Measurements from ENCODE around the gene PCBP3.
"Not testable (repeated sequence)": the region's sequence is repeated elsewhere in the genome, so short reads cannot be mapped to it uniquely, and the experiment has no call there.

PCBP3 gene

DNA sequence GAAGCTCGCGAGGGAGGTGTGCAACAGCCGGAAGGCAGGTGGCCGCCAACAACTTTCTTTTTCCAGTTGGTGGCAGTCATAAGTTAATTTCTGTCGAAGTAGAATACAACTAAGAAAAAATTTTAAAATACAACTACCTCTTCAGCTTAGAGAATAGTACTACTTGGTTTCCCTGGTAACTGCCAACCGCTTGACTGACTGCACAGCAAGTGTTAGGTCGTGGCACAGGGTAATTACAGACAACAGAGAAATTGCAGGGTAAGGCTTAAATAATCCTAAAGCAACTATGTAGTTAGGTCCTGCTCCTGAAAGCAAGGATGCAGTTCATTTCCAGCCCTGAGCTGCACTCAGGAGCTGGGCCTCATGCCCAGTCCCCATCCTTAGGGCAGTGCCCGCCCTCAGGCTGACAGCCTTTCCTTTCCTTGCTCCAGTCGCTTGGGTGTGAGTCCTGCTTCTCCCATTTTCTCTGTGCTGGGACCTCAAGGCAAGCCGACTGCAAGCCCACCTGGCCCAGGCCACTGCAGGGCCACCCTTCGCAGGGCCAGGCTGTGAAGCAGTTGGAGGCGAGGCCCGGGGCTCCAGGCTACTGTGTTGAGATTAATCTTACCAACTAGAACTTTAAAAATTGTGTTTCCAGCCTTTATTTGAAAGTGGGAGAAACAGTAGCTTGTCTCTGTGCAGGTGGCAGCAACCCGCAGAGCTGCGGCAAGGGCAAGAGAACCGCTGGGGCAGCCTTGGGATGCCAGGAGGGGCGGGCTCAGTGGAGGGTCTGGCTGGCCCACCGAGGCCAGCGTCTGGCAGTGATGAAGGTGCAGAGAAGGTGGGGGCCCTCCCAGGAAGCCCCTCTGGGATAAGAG, 148.3 kb downstream of the PCBP3 start:
- DNase-seq: no peak

DNA sequence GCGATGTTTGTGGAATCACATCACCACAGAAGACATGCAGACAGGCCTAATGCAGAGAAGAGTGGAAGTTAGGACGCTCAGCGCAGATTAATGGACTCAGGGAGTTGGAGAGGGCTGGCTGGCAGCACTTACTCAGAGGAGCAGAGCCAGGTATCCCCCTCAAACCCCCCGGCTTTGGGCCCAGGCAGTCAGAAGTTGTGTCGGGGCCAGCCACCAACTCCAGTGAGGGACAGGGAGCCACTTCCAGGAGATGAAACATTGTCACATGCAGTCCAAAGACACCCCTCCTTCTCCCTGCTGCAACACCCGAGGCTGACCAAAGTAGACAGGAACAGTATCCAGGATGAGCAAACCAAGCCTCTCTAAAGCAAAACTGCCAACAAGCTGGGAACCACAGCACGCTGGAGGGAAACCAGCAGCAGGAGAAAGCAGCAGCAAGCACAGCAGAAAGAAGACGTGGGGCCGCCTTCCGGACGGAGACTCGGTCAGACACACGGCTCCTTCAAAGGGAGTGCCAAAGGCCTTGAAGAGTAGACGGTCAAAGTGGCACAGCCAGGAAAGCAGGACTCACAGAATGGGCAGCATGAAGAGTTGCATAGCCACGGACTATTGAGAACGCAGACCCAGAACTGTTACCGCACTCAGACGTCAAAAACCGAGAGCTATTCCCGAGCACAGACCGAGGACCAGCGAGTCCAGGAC, 149.3 kb downstream of the PCBP3 start:
- no peak for DNase-seq

DNA sequence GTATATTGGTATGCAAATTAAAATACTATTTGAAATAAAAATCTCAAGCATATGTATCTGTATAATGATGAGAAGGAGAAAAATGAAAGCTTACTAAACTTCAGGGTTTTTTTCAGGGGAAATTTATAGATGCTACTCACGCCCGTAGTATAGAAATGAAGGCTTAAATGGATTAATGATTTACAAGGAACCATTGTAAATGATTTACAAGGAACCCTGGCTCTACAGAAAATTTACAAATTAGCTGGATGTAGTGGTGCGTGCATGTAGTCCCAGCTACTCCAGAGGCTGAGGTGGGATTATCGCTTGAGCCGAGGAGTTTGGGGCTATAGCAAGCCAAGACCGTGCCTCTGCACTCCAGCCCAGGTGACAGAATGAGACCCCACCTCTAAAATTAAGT, 150.5 kb downstream of the PCBP3 start:
- no peak for DNase-seq

DNA sequence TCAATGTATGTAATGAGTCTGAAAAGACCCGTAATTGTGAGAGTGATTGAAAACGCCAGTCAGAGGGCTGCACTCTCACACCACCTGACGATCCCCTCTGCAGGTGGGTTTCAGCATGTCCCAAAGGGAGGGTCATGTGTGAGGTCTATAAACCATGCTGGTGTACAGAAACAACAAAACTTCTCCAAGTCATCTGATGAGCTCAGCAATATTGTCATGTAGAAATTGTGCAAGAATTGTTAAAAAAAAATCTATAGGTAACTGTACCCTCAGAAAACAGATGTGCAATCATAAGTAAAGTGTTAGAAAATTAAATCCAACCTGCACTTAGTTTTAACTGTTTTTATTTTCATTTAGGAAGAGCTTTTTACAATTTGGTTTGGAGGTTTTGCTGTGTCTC, 152.5 kb downstream of the PCBP3 start:
- DNase-seq: no peak

DNA sequence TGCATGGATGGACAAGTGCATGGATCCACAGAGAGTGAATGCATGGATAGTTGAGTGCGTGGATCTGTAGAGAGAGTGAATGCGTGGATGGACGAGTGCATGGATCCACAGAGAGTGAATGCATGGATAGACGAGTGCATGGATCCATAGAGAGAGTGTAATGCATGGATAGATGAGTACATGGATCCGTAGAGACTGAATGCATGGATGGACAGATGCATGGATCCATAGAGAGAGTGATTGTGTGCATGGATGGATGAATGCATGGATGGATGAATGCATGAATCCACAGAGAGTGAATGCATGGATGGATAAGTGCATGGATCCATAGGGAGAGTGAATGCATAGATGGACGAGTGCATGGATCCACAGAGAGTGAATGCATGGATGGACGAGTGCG, 153.8 kb downstream of the PCBP3 start:
- DNase-seq: no peak

DNA sequence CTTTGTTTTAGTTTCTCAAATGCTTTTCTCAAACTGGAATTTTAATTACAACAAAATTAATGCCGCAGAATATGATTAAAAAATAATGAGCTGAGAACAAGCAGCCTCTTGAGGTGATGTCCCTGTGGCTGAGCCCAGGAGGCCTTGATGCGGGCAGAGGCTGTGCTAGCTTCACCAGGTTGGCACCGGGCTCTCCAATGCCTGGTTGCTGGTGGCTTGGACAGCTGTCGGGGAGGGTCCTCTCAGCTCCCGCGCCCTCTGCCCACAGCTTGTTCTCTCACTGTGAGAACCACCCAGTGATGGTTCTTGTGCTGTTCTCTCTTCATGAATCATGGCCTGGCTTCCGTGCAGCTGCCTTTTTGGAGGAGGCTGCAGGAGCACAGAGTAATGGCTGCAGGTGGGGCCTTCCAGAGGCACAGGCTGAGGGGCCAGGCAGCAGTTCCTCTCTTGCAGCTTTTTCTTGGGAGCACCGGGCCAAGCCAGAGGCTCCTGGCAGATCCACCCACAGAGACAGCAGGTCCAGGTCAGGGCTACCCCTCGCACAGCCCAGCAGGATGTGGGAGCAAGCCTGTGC, 156.3 kb downstream of the PCBP3 start:
- DNase-seq: no peak

DNA sequence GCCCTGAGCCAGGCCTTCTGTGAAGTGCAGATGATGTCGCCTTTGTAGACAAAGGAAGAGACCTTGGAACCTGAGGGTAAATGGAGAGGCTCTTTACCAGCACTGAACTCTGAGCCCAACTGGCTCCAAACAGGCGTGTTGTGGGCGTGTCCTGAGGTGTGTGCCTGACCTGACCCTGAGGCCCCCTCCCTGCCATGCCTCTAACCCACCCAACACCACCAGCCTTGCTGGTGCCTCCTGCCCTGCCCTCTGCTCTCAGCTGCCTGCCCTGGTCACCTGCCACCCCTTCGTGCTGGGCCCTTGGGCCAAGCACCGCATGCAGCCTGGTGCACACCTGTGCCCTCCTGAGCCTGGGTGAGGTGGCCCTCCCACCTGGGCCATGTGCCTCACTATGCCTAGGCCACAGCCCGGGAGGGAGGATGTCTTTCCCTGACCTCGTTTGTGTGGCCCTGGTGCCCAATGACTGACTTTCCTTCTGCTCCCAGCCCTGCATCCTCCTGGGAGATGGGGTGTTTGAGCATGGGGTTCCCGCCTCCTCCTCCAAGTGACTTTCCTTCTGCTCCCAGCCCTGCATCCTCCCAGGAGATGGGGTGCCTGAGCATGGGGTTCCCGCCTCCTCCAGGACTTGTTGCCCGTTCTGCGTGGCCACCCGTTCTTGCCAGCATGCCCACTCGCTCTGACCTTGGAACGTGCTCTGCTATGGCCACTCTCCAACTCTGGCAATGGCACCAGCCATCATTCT, 157.0 kb downstream of the PCBP3 start:
- no peak for DNase-seq

DNA sequence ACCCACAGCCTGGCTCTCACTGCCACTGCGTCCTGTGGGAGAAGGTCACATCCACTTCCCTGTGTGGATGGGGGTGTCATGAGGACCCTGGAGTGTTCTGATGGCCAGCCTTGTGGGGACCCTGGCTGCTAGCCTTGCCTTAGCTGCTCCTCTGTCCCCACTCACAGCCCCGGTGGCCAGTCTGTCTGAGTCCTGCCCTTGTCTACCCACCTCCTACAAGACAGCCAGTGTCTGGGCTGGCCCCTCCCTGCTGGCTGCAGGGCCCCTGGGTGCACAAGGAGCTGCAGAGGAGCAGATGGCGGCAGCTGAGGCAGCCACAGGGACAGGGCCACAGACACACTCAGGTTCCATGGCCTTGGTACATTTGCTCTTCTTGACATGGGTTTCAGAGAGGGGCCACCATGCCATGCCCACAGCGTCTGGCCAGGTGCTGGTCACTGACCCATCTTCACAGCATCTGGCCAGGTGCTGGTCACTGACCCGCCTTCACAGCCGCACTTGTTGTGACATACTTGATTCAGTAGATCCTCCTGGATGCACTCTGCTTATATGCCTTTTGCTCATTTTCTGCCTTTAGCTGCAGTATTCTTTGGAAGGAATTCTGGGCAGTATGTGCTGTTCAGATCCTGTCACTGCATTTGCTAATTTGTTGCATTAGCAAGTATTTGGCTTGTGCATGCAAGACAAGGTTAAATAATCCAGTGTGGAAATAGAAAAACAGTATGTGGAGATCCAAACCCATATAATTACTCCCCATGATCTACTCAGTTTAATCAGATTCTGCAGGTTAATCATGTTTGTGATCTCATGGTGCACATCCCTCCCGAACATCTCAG, 157.8 kb downstream of the PCBP3 start:
- no peak for DNase-seq

GRCh38 chr21:45801989-45802388, 158.5 kb downstream of the PCBP3 start:
- no peak for DNase-seq

DNA sequence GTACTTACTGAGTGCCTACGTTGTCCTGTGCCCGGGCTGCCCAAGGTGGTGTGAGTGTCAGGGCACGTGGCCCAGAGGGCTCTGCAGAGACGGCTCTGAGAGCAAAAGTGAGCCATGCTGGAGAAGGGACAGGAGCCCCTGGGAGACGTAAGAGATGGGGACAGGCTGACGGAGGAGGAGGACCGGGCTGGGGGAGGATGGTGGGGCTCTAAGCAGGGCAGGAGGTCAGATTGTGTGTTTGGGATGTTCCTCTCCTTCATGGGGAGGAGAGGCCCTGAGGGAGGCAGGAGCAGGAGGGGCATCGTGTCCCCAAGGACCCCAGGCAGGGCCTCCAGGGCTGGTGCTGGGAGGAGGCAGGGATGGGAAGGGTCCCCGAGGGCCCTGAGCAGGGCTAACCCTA, 158.9 kb downstream of the PCBP3 start:
- DNase-seq: no peak

DNA sequence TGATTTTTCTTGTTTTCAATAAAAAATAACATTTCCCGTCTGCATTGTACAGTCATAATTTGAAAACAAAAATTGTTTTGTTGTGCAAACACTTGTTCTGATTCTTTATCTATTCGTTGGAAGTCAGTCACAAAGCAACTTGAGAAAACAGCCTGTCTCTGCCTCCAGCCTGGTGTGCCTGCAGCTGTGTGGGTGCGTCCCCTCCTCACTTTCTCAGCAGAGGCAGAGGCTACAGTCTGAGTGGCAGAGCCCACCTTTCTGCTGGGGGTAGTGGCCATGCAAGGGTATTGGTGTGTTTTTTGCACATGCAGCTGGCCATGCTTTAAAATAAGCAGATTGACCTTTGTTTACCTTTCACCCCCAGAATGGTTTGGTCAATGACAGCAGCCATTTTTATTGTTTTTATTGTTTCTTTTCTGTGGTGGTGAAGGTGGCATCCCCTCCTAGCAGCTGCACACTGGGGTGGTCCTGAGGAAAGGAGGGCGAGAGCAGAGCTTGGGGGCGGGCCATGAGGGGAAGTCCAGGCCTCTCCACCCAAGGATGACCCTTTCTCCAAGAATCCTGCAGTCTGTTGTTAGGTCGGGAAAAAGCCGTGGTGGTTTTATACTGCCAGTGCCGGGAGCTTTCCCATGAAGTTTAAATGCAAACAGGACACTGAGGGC, 159.6 kb downstream of the PCBP3 start:
- DNase-seq: no peak

DNA sequence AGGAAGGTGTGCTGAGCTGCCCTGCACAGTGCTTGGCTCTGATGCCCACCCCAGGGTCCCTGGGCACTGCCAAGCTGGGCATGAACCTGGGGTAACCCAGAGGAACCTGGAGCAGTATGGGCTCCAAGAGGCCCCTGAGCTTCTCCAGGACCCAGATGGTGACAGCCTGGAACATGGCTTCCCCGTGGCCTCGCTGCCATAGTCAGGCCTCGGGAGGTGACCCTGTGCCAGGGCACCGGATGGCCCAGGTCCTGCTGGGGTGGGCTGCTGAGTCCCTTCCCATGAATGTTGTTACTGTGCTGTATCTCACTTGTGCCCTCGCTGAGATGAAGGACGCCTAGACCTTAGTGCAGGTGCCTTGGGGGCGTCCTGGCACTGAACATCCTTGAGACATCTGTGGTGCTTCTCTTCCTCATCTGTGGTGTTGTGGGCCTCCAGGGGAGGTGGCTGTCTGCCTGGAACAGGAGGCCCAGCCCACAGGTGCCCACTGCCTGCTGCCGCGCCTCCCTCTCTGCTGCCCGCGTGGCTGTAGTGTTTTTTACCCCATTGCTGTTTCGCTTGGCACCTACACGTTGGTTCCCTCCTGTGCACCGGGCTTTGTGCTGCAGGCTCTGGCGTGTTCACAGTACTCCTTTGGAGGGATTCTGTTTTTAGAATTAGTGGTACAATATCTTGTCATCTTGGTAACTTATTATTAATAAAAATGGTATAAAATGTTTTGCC, 160.3 kb downstream of the PCBP3 start:
- no peak for DNase-seq

DNA sequence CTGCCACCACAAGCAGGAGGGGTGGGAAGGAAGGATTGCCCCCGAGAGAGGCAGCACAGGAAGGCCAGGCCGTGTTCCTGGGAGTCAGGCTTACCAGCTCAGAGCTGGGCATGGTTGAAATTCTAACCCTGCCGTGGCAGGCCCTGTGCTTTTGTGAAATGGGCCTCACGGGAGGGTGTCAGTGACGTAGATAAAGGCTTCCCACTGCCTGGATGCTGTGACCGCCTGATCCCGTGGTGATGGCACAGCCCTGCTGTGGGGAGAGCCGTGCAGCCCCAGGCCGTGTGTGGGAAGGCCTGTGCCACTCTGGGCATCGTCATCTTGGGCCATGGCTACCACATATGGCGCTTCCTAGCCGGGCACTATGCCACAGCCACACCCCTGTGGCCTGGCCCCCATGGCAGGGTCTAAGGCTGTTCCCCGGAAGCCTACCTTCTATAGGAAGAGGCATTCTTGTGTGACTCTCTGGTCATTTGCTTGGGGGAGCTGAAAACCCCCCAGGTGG, 161.3 kb downstream of the PCBP3 start:
- DNase-seq: no peak

GRCh38 chr21:45805321-45805720, 161.8 kb downstream of the PCBP3 start:
- DNase-seq: no peak

- no peak for DNase-seq
Measured at GRCh38 chr21:45806042-45806441, 162.5 kb downstream of the PCBP3 start.

GRCh38 chr21:45808663-45809062, 165.1 kb downstream of the PCBP3 start:
- not testable (repeated sequence) for DNase-seq

DNA sequence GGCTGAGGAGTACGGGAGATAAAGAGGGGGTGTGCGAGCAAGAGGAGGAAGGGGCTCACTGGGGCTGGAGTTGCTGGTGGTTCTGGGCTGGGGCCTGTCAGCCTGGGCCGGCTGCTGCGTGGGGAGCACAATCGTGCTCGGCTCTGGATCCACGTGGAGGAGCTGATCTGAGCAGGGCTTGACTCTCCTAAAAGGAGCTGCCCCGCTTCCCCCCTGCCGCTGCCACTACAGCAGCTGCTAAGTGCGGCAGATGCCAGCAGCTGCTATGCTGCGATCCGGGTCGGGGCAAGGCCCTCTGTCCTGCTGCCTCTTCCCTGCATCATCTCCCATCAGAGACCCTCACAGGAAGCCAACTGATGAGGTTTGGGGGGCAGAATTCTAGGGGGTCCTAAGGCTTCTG, 165.9 kb downstream of the PCBP3 start:
- DNase-seq: no peak

- no peak for DNase-seq
Measured at GRCh38 chr21:45811136-45811535, 167.6 kb downstream of the PCBP3 start.

- DNase-seq: not testable (repeated sequence)
Measured at GRCh38 chr21:45814210-45814940, 170.8 kb downstream of the PCBP3 start.

GRCh38 chr21:45815781-45816180, 172.3 kb downstream of the PCBP3 start:
- DNase-seq: not testable (repeated sequence)

Data from DMS153 (cell line).